ENCODE results near the gene TCERG1L.

TCERG1L gene

DNA sequence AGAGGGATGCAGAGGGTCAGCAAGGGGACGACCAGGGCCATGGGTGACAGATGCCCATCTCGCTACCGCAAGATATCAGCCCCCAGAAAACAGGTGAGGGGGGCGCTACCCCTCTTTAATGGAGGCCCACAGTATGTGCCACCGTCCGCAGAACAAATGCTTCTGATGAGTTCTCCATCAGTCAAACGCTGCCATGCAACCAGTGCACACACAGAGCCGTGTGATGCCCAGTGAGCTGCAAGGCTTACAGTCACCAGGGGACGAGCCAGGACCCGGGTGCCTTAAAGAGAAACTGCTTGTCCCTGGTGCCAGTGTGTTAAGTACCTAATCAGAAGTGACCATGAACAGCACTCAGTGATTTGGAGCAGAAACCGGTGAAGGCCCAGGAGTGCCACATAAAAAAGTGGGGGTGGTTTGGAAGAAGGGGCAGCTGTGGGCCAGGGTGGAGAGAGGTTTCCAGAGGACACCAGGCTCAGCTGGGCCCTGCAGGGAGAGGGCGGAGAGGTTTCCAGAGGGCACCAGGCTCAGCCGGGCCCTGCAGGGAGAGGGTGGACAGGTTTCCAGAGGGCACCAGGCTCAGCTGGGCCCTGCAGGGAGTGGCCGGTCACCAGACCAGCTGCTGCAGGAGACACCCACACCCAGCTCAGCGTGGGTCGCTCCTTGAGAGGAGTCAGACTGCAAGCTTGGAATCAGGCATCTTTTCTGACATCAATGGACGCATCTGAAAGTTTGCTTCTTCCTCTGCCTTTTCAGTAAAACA, 50.9 kb downstream of the TCERG1L start:
- H3K4me2 ChIP-seq (ENCODE audit: low read depth, low read length, poor library complexity, severe bottlenecking) = no peak overlapping the region
- no peaks in the 10 kb centered on the region for H3K9me2 ChIP-seq (replicated peaks; ENCODE audit: insufficient read depth, low read length)
- H3K79me2 ChIP-seq (ENCODE audit: insufficient read depth, low read length) = no peaks in the 10 kb centered on the region
- no peak overlapping the region for H2AFZ ChIP-seq (ENCODE audit: low read depth, low read length, severe bottlenecking)
- no peaks in the 10 kb centered on the region for H3K9me3 ChIP-seq (ENCODE audit: insufficient read depth, low read length)
- no peak overlapping the region for H3K9ac ChIP-seq (ENCODE audit: low read length)
- no peak for TF ChIP-seq EZH2phosphoT487 (conservative IDR thresholded peaks at IDR 0.05; ENCODE audit: low read length)
- TF ChIP-seq, protein P1, sequence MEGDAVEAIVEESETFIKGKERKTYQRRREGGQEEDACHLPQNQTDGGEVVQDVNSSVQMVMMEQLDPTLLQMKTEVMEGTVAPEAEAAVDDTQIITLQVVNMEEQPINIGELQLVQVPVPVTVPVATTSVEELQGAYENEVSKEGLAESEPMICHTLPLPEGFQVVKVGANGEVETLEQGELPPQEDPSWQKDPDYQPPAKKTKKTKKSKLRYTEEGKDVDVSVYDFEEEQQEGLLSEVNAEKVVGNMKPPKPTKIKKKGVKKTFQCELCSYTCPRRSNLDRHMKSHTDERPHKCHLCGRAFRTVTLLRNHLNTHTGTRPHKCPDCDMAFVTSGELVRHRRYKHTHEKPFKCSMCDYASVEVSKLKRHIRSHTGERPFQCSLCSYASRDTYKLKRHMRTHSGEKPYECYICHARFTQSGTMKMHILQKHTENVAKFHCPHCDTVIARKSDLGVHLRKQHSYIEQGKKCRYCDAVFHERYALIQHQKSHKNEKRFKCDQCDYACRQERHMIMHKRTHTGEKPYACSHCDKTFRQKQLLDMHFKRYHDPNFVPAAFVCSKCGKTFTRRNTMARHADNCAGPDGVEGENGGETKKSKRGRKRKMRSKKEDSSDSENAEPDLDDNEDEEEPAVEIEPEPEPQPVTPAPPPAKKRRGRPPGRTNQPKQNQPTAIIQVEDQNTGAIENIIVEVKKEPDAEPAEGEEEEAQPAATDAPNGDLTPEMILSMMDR (IDR thresholded peaks at IDR 0.05; ENCODE audit: insufficient read depth, low read length, poor library complexity, severe bottlenecking) = no peak
- no peak overlapping the region for H3K4me3 ChIP-seq (ENCODE audit: insufficient read depth, low read length, poor library complexity, severe bottlenecking)
- H3F3A ChIP-seq (ENCODE audit: insufficient read depth) = no peaks in the 10 kb centered on the region
- no peaks in the 10 kb centered on the region for H4K20me1 ChIP-seq (ENCODE audit: low read depth, low read length)
- H3K36me3 ChIP-seq (ENCODE audit: low read length) = no peaks in the 10 kb centered on the region
- H3K27me3 ChIP-seq (ENCODE audit: low read length) = no peaks in the 10 kb centered on the region
- no peak overlapping the region for H3K27ac ChIP-seq (ENCODE audit: low read depth, low read length)

- no peaks in the 10 kb centered on the region for H3K9me2 ChIP-seq (replicated peaks; ENCODE audit: insufficient read depth, low read length)
- H3K27me3 ChIP-seq (ENCODE audit: low read length) = no peaks in the 10 kb centered on the region
- no peak overlapping the region for H3K9ac ChIP-seq (ENCODE audit: low read length)
- no peak overlapping the region for H3K27ac ChIP-seq (ENCODE audit: low read depth, low read length)
- no peaks in the 10 kb centered on the region for H4K20me1 ChIP-seq (ENCODE audit: low read depth, low read length)
- H3K36me3 ChIP-seq (ENCODE audit: low read length) = no peaks in the 10 kb centered on the region
- H2AFZ ChIP-seq (ENCODE audit: low read depth, low read length, severe bottlenecking) = no peak overlapping the region
- H3K9me3 ChIP-seq (ENCODE audit: insufficient read depth, low read length) = no peaks in the 10 kb centered on the region
- no peak overlapping the region for H3K4me2 ChIP-seq (ENCODE audit: low read depth, low read length, poor library complexity, severe bottlenecking)
- TF ChIP-seq, protein P1 (IDR thresholded peaks at IDR 0.05; ENCODE audit: insufficient read depth, low read length, poor library complexity, severe bottlenecking) = no peak
- TF ChIP-seq EZH2phosphoT487 (conservative IDR thresholded peaks at IDR 0.05; ENCODE audit: low read length) = no peak
- no peak overlapping the region for H3K4me3 ChIP-seq (ENCODE audit: insufficient read depth, low read length, poor library complexity, severe bottlenecking)
- no peaks in the 10 kb centered on the region for H3K79me2 ChIP-seq (ENCODE audit: insufficient read depth, low read length)
- H3F3A ChIP-seq (ENCODE audit: insufficient read depth) = no peaks in the 10 kb centered on the region
Measured at GRCh38 chr10:131260031-131260430, 51.5 kb downstream of the TCERG1L start.

- no peaks in the 10 kb centered on the region for H3F3A ChIP-seq (ENCODE audit: insufficient read depth)
- H3K4me3 ChIP-seq (ENCODE audit: insufficient read depth, low read length, poor library complexity, severe bottlenecking) = no peak overlapping the region
- H4K20me1 ChIP-seq (ENCODE audit: low read depth, low read length) = no peaks in the 10 kb centered on the region
- no peaks in the 10 kb centered on the region for H3K79me2 ChIP-seq (ENCODE audit: insufficient read depth, low read length)
- no peak overlapping the region for H3K4me2 ChIP-seq (ENCODE audit: low read depth, low read length, poor library complexity, severe bottlenecking)
- no peak overlapping the region for H3K9ac ChIP-seq (ENCODE audit: low read length)
- no peaks in the 10 kb centered on the region for H3K36me3 ChIP-seq (ENCODE audit: low read length)
- H3K27me3 ChIP-seq (ENCODE audit: low read length) = no peaks in the 10 kb centered on the region
- no peak for TF ChIP-seq EZH2phosphoT487 (conservative IDR thresholded peaks at IDR 0.05; ENCODE audit: low read length)
- H3K27ac ChIP-seq (ENCODE audit: low read depth, low read length) = no peak overlapping the region
- no peak overlapping the region for H2AFZ ChIP-seq (ENCODE audit: low read depth, low read length, severe bottlenecking)
- no peaks in the 10 kb centered on the region for H3K9me2 ChIP-seq (replicated peaks; ENCODE audit: insufficient read depth, low read length)
- no peaks in the 10 kb centered on the region for H3K9me3 ChIP-seq (ENCODE audit: insufficient read depth, low read length)
Measured at GRCh38 chr10:131259535-131259934, 52.0 kb downstream of the TCERG1L start.

DNA sequence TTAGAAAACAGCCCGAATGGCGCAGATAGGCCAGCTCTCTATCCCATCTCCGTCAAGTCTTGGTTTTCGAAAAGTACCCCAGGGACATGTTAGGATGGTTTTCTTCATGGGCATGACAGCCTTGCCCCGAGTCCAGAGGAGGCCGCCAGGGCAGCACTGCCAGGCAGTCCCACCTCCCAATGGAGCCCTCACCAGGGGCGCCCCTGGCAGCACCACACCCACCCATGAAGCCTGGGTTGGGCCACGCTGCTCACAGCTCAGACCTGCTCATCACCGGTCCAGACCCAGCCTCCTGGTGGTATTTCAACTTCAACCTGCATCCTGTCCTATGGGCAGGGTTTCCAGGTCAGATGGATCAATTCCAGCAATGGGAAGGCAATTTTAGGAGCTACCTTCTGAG, 53.3 kb downstream of the TCERG1L start:
- Histone ChIP-seq H2AFZ (ENCODE audit: low read depth, low read length, severe bottlenecking) (no peak overlapping the region), H3K4me3 (ENCODE audit: insufficient read depth, low read length, poor library complexity, severe bottlenecking) (no peak overlapping the region), H3K9me3 (ENCODE audit: insufficient read depth, low read length) (no peaks in the 10 kb centered on the region), H3F3A (ENCODE audit: insufficient read depth) (no peaks in the 10 kb centered on the region), H3K79me2 (ENCODE audit: insufficient read depth, low read length) (no peaks in the 10 kb centered on the region), H3K27me3 (ENCODE audit: low read length) (no peaks in the 10 kb centered on the region), H3K36me3 (ENCODE audit: low read length) (no peaks in the 10 kb centered on the region), H3K27ac (ENCODE audit: low read depth, low read length) (no peak overlapping the region), H3K9ac (ENCODE audit: low read length) (no peak overlapping the region), H3K4me2 (ENCODE audit: low read depth, low read length, poor library complexity, severe bottlenecking) (no peak overlapping the region), H4K20me1 (ENCODE audit: low read depth, low read length) (no peaks in the 10 kb centered on the region), H3K9me2 (replicated peaks; ENCODE audit: insufficient read depth, low read length) (no peaks in the 10 kb centered on the region)
- TF ChIP-seq, protein P1 (IDR thresholded peaks at IDR 0.05; ENCODE audit: insufficient read depth, low read length, poor library complexity, severe bottlenecking) = no peak
- no peak for TF ChIP-seq EZH2phosphoT487 (conservative IDR thresholded peaks at IDR 0.05; ENCODE audit: low read length)

Data from SU-DHL-6 (cell line).